Mesendoderm (in vitro differentiated cells): ENCODE data around the gene PDE6G.
"Not testable (repeated sequence)": the region's sequence is repeated elsewhere in the genome, so short reads cannot be mapped to it uniquely, and the experiment has no call there.

Source experiments
- DNase-seq: peaks from one replicate; pipeline ENCODE4 v3.0.0; 2013
- H2AK5ac ChIP-seq: 2 replicates; pipeline ENCODE4 v1.6.1; 2013; ENCODE audit warnings: low read length, inconsistent platforms
- H2BK120ac ChIP-seq: 2 replicates; pipeline ENCODE4 v1.6.1; 2013; ENCODE audit warnings: low read depth, mild to moderate bottlenecking, low read length, moderate library complexity, mixed read lengths
- H2BK15ac ChIP-seq: replicated peaks from 2 replicates; pipeline ENCODE4 v1.6.1; 2013; ENCODE audit warnings: low read depth, mild to moderate bottlenecking, moderate library complexity
- H2BK5ac ChIP-seq: 2 replicates; pipeline ENCODE4 v1.6.1; 2013; ENCODE audit warnings: low read length, inconsistent platforms
- H3K18ac ChIP-seq: 2 replicates; pipeline ENCODE4 v1.6.1; 2013; ENCODE audit warnings: mild to moderate bottlenecking, low read length, mixed read lengths
- H3K23ac ChIP-seq: one replicate; pipeline ENCODE4 v1.6.1; 2013; ENCODE audit warnings: low read length
- H3K27ac ChIP-seq: 2 replicates; pipeline ENCODE4 v1.5.1; 2013; ENCODE audit warnings: low read depth, mild to moderate bottlenecking, inconsistent platforms, low read length, moderate library complexity
- H3K27me3 ChIP-seq: 2 replicates; pipeline ENCODE4 v1.6.1; 2013; ENCODE audit warnings: low read length, control low read depth, mild to moderate bottlenecking, inconsistent platforms; ENCODE audit not compliant: insufficient read depth, poor library complexity
- H3K36me3 ChIP-seq: 2 replicates; pipeline ENCODE4 v1.6.1; 2013; ENCODE audit warnings: low read length, inconsistent platforms; ENCODE audit not compliant: control insufficient read depth, insufficient read depth
- H3K4ac ChIP-seq: one replicate; pipeline ENCODE4 v1.6.1; 2013; ENCODE audit warnings: low read depth, mild to moderate bottlenecking, low read length, moderate library complexity
- H3K4me1 ChIP-seq: 2 replicates; pipeline ENCODE4 v1.6.1; 2013; ENCODE audit warnings: low read depth, low read length, inconsistent platforms; ENCODE audit not compliant: control insufficient read depth
- H3K4me2 ChIP-seq: 2 replicates; pipeline ENCODE4 v1.6.1; 2013; ENCODE audit warnings: low read length
- H3K4me3 ChIP-seq: 2 replicates; pipeline ENCODE4 v1.5.1; 2013; ENCODE audit warnings: mild to moderate bottlenecking, low read length
- H3K56ac ChIP-seq: one replicate; pipeline ENCODE4 v1.6.1; 2013; ENCODE audit warnings: low read length
- H3K79me1 ChIP-seq: 2 replicates; pipeline ENCODE4 v1.6.1; 2013; ENCODE audit warnings: low read length, inconsistent platforms
- H3K79me2 ChIP-seq: 2 replicates; pipeline ENCODE4 v1.6.1; 2013; ENCODE audit warnings: mild to moderate bottlenecking, low read length; ENCODE audit not compliant: control insufficient read depth, insufficient read depth
- H3K9ac ChIP-seq: 2 replicates; pipeline ENCODE4 v1.6.1; 2013; ENCODE audit warnings: low read length, inconsistent platforms
- H4K5ac ChIP-seq: one replicate; pipeline ENCODE4 v1.6.1; 2013; ENCODE audit warnings: low read length
- H4K8ac ChIP-seq: one replicate; pipeline ENCODE4 v1.6.1; 2013; ENCODE audit warnings: low read depth, mild to moderate bottlenecking, control low read depth, low read length, moderate library complexity
- WGBS: extraction: QIAGEN DNeasy Blood & Tissue Kit; methylation state at CpG from one replicate; pipeline ENCODE4 v1.1.7; 2013; ENCODE audit warnings: low lambda C conversion rate, missing lambda C conversion rate; ENCODE audit not compliant: insufficient coverage; ENCODE audit errors: extremely low coverage; 5-methylcytosine and 5-hydroxymethylcytosine counted together

Gene PDE6G

GRCh38 chr17:81631482-81631881 is 24.9 kb downstream of the PDE6G start:
- no peak overlapping the region for H3K27ac ChIP-seq
- no peak overlapping the region for H3K4ac ChIP-seq
- H3K36me3 ChIP-seq = peaks cover 2% of the 10 kb centered on the region
- no peak overlapping the region for H3K56ac ChIP-seq
- H2BK5ac ChIP-seq = no peak overlapping the region
- no peak overlapping the region for H2AK5ac ChIP-seq
- peaks cover 5% of the 10 kb centered on the region for H3K79me1 ChIP-seq
- peak; percentile 55 for DNase-seq
- no peak overlapping the region for H3K9ac ChIP-seq
- H3K23ac ChIP-seq = no peak overlapping the region
- H3K4me2 ChIP-seq = no peak overlapping the region
- H3K4me3 ChIP-seq = no peak overlapping the region
- peaks cover 35% of the 10 kb centered on the region for H3K79me2 ChIP-seq
- H4K8ac ChIP-seq = no peak overlapping the region
- no peaks in the 10 kb centered on the region for H3K4me1 ChIP-seq
- no peak overlapping the region for H4K5ac ChIP-seq
- H2BK120ac ChIP-seq = no peak overlapping the region
- H2BK15ac ChIP-seq = no peak overlapping the region
- H3K18ac ChIP-seq = no peak overlapping the region
- no peaks in the 10 kb centered on the region for H3K27me3 ChIP-seq
- no CpG with 5 or more reads among the region's 7 CpGs for WGBS

DNA sequence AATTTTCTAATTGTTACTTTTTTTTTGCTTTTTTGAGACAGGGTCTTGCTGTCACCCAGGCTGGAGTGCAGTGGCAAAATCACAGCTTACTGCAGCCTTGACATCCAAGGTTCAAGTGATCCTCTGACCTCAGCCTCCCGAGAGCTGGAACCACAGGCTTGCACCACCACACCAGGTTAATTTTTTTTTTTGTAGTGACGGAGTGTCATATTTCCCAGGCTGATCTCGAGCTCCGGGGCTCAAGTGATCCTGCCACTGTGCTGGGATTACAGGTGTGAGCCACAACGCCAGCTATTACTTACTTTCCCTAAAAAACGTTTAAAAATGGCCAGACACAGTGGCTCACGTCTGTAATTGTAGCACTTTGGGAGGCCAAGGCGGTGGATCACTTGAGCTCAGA is 26.1 kb downstream of the PDE6G start:
- H2BK5ac ChIP-seq = no peak overlapping the region
- WGBS = no CpG with 5 or more reads among the region's 8 CpGs
- peaks cover 23% of the 10 kb centered on the region for H3K79me2 ChIP-seq
- DNase-seq = no peak
- H3K18ac ChIP-seq = no peak overlapping the region
- no peak overlapping the region for H3K4ac ChIP-seq
- no peak overlapping the region for H3K4me3 ChIP-seq
- no peaks in the 10 kb centered on the region for H3K4me1 ChIP-seq
- peaks cover 4% of the 10 kb centered on the region for H3K36me3 ChIP-seq
- no peak overlapping the region for H3K27ac ChIP-seq
- no peak overlapping the region for H4K8ac ChIP-seq
- peaks cover 4% of the 10 kb centered on the region for H3K79me1 ChIP-seq
- no peak overlapping the region for H4K5ac ChIP-seq
- no peak overlapping the region for H3K9ac ChIP-seq
- H2BK15ac ChIP-seq = no peak overlapping the region
- H2AK5ac ChIP-seq = no peak overlapping the region
- H3K27me3 ChIP-seq = no peaks in the 10 kb centered on the region
- no peak overlapping the region for H3K4me2 ChIP-seq
- H3K56ac ChIP-seq = no peak overlapping the region
- no peak overlapping the region for H2BK120ac ChIP-seq
- no peak overlapping the region for H3K23ac ChIP-seq

- Histone ChIP-seq H4K5ac (no peak overlapping the region), H2BK15ac (no peak overlapping the region), H3K23ac (no peak overlapping the region), H2BK120ac (no peak overlapping the region), H3K27ac (no peak overlapping the region), H3K4ac (no peak overlapping the region), H3K4me3 (no peak overlapping the region), H3K79me2 (peaks cover 6% of the 10 kb centered on the region), H3K56ac (no peak overlapping the region), H3K79me1 (peaks cover 3% of the 10 kb centered on the region), H3K27me3 (no peaks in the 10 kb centered on the region), H3K36me3 (peaks cover 17% of the 10 kb centered on the region), H4K8ac (no peak overlapping the region), H3K4me1 (no peaks in the 10 kb centered on the region), H2AK5ac (no peak overlapping the region), H3K4me2 (no peak overlapping the region), H3K18ac (no peak overlapping the region), H2BK5ac (no peak overlapping the region), H3K9ac (no peak overlapping the region)
- no peak for DNase-seq
- WGBS = no CpG with 5 or more reads among the region's 11 CpGs
Measured at GRCh38 chr17:81621494-81622130, 34.7 kb downstream of the PDE6G start.

DNA sequence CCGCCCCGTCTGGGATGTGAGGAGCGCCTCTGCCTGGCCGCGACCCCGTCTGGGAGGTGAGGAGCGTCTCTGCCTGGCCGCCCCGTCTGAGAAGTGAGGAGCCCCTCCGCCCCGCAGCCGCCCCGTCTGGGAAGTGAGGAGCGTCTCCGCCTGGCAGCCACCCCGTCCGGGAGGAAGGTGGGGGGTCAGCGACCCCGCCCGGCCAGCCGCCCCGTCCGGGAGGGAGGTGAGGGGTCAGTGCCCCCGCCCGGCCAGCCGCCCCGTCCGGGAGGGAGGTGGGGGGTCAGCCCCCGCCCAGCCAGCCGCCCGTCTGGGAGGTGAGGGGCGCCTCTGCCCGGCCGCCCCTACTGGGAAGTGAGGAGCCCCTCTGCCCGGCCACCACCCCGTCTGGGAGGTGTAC is 38.0 kb downstream of the PDE6G start:
- H2BK5ac ChIP-seq, H3K9ac ChIP-seq, H3K4me1 ChIP-seq, H2BK120ac ChIP-seq, H3K4ac ChIP-seq, H2BK15ac ChIP-seq, H3K27ac ChIP-seq, H3K4me3 ChIP-seq, H3K18ac ChIP-seq, DNase-seq, H3K4me2 ChIP-seq, H2AK5ac ChIP-seq, H4K5ac ChIP-seq, H3K23ac ChIP-seq, H3K27me3 ChIP-seq, H4K8ac ChIP-seq, H3K56ac ChIP-seq: not testable (repeated sequence)
- Histone ChIP-seq H3K79me1 (peaks cover 10% of the 10 kb centered on the region), H3K36me3 (peaks cover 16% of the 10 kb centered on the region), H3K79me2 (peaks cover 18% of the 10 kb centered on the region)
- WGBS = no CpG with 5 or more reads among the region's 36 CpGs

GRCh38 chr17:81616877-81617276 is 39.5 kb downstream of the PDE6G start:
- Histone ChIP-seq H4K5ac (no peak overlapping the region), H3K36me3 (peaks cover 15% of the 10 kb centered on the region), H3K4me3 (no peak overlapping the region), H4K8ac (no peak overlapping the region), H3K4ac (no peak overlapping the region), H2BK5ac (no peak overlapping the region), H3K79me1 (peaks cover 13% of the 10 kb centered on the region), H3K4me2 (no peak overlapping the region), H3K4me1 (no peaks in the 10 kb centered on the region), H3K79me2 (peaks cover 20% of the 10 kb centered on the region), H2AK5ac (no peak overlapping the region), H2BK15ac (no peak overlapping the region), H2BK120ac (no peak overlapping the region), H3K9ac (no peak overlapping the region), H3K27ac (no peak overlapping the region), H3K27me3 (no peaks in the 10 kb centered on the region), H3K23ac (no peak overlapping the region), H3K56ac (no peak overlapping the region), H3K18ac (no peak overlapping the region)
- no peak for DNase-seq
- no CpG with 5 or more reads among the region's 7 CpGs for WGBS

DNA sequence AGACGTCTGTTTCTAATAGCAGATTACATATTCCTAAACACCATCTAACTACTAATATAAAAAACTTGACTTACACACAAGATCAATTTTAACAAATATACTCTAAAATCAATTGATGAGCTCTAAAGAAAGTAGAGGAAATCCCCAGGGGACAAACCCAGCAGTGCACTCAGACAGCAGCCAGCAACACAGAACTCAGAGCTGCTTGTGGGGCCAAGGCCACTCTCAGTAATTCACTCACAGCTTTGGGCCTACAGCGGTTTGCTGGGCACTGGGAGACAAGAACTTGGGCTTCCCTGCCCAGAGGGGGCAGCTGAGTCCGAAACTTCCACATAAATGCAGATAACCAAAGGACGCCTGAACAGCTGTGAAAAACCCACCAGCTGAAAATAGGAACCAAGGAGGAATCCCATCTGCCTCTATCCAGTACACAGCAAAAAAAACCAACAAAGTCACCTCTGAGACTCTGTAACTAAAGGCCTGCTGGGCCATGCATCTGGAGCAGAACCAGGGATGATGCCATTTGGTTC is 40.9 kb downstream of the PDE6G start:
- no peak overlapping the region for H4K8ac ChIP-seq
- H3K79me1 ChIP-seq = peaks cover 13% of the 10 kb centered on the region
- no peak for DNase-seq
- H3K27me3 ChIP-seq = no peaks in the 10 kb centered on the region
- no CpG with 5 or more reads among the region's 4 CpGs for WGBS
- no peak overlapping the region for H2AK5ac ChIP-seq
- H3K9ac ChIP-seq = no peak overlapping the region
- H3K4me2 ChIP-seq = no peak overlapping the region
- H2BK120ac ChIP-seq = no peak overlapping the region
- H3K36me3 ChIP-seq = peaks cover 9% of the 10 kb centered on the region
- no peak overlapping the region for H4K5ac ChIP-seq
- H3K4ac ChIP-seq = no peak overlapping the region
- no peak overlapping the region for H3K27ac ChIP-seq
- H3K4me3 ChIP-seq = no peak overlapping the region
- no peak overlapping the region for H2BK15ac ChIP-seq
- no peak overlapping the region for H2BK5ac ChIP-seq
- no peak overlapping the region for H3K56ac ChIP-seq
- no peak overlapping the region for H3K23ac ChIP-seq
- H3K79me2 ChIP-seq = peaks cover 20% of the 10 kb centered on the region
- no peaks in the 10 kb centered on the region for H3K4me1 ChIP-seq
- no peak overlapping the region for H3K18ac ChIP-seq
